GM12878 (cell line): ENCODE results near the gene SPAG17. TPM values are rescaled to one million over a fixed set of nuclear protein-coding genes. Genes with fewer than 3 reads are reported as not detected.

Source experiments
- ATAC-seq: fragments of 200-7000 bp; cut with Tn5 transposase; 3 replicates; pipeline ENCODE4 v1.9.1; 2020; ENCODE audit warnings: mild to moderate bottlenecking, moderate library complexity
- BruUV-seq: library from RNA; stranded (reverse); fragments of 400-500 nt; replicated peaks from 2 replicates; lab custom pipeline; 2021; lab: Mats Ljungman, UMichigan
- CTCF ChIA-PET: fragments of 300-600 bp; sonication (Branson Sonifier 250); formaldehyde crosslinking; extraction: SDS; loops from one replicate; lab custom pipeline; 2021; ENCODE audit warnings: inconsistent platforms; lab: Yijun Ruan, JAX
- POLR2A ChIA-PET: fragments of 350-600 bp; formaldehyde crosslinking; extraction: SDS; loops from one replicate; lab custom pipeline; 2021; ENCODE audit warnings: inconsistent platforms; lab: Charles Lee
- RAD21 ChIA-PET: fragments of 300-600 bp; sonication (Branson Sonifier 250); formaldehyde crosslinking; loops from one replicate; lab custom pipeline; 2023; ENCODE audit warnings: antibody characterized with exemption; ENCODE audit not compliant: unreplicated experiment; lab: Charles Lee
- SMC1A ChIA-PET: fragments of 300-600 bp; sonication (Branson Sonifier 250); formaldehyde crosslinking; loops from one replicate; lab custom pipeline; 2023; ENCODE audit not compliant: unreplicated experiment, uncharacterized antibody; lab: Charles Lee
- DNase-seq: peaks from one replicate; pipeline ENCODE4 v3.0.0-alpha.2; 2011; ENCODE audit warnings: low read depth, low spot score
- FAIRE-seq: peaks from 3 replicates; lab custom pipeline; 2011; peaks lifted over from hg19 to GRCh38; lab: Jason Lieb, UNC
- H2AFZ ChIP-seq: 2 replicates; pipeline ENCODE4 v1.6.0; 2011; ENCODE audit warnings: low read depth, low read length, control low read depth; ENCODE audit not compliant: control insufficient read depth
- H3K27ac ChIP-seq: 2 replicates; pipeline ENCODE4 v1.5.1; 2011; ENCODE audit warnings: control low read depth; ENCODE audit not compliant: control insufficient read depth, insufficient read depth
- H3K27me3 ChIP-seq, 2 experiments: replicated peaks in 1 of 2; 2 replicates each; pipeline versions ENCODE4 v1.6.0 to v1.6.1; 2011; ENCODE audit warnings: low read length in 1 of 2; ENCODE audit not compliant: control insufficient read depth in 2 of 2, insufficient read depth in 2 of 2
- H3K36me3 ChIP-seq, 2 experiments: 2 replicates each; pipeline ENCODE4 v1.5.1; 2011; ENCODE audit warnings: low read length in 1 of 2; ENCODE audit not compliant: control insufficient read depth in 2 of 2, insufficient read depth in 2 of 2
- H3K4me1 ChIP-seq: 2 replicates; pipeline ENCODE4 v1.6.1; 2011; ENCODE audit warnings: mild to moderate bottlenecking, low read length, moderate library complexity, mixed read lengths; ENCODE audit not compliant: control insufficient read depth, insufficient read depth
- H3K4me2 ChIP-seq: 2 replicates; pipeline ENCODE4 v1.6.0; 2011; ENCODE audit warnings: control low read depth; ENCODE audit not compliant: control insufficient read depth, insufficient read depth
- H3K4me3 ChIP-seq: fragments of 200-600 bp; sonication (generic); 2 replicates; pipeline ENCODE4 v1.5.1; 2016
- H3K79me2 ChIP-seq: 2 replicates; pipeline ENCODE4 v1.6.0; 2011; ENCODE audit warnings: low read length; ENCODE audit not compliant: control insufficient read depth, insufficient read depth
- H3K9ac ChIP-seq: 2 replicates; pipeline ENCODE4 v1.8.0; 2011; ENCODE audit warnings: low read length, control low read depth, mixed read lengths; ENCODE audit not compliant: control insufficient read depth, insufficient read depth
- H3K9me3 ChIP-seq: replicated peaks from 3 replicates; pipeline ENCODE4 v1.5.1; 2011; ENCODE audit warnings: mild to moderate bottlenecking, low read length; ENCODE audit not compliant: control insufficient read depth, insufficient read depth
- H4K20me1 ChIP-seq: 2 replicates; pipeline ENCODE4 v1.6.0; 2011; ENCODE audit not compliant: control insufficient read depth, insufficient read depth
- ATF3 ChIP-seq: IDR thresholded peaks from 2 replicates; pipeline ENCODE4 v1.6.1; 2011; ENCODE audit warnings: low read depth, mild to moderate bottlenecking, low read length, moderate library complexity, borderline replicate concordance; ENCODE audit errors: extremely low read depth
- BACH1 ChIP-seq: fragments of 450-650 bp; IDR thresholded peaks from 2 replicates; pipeline ENCODE4 v1.6.1; 2017; ENCODE audit warnings: mild to moderate bottlenecking, borderline replicate concordance
- BCL11A ChIP-seq: IDR thresholded peaks from 2 replicates; pipeline ENCODE4 v1.6.1; 2011; ENCODE audit warnings: low read depth, low read length
- CBFB ChIP-seq: IDR thresholded peaks from 2 replicates; pipeline ENCODE4 v1.6.1; 2016; ENCODE audit warnings: antibody characterized with exemption, low read depth
- CEBPZ ChIP-seq: fragments of 150-350 bp; IDR thresholded peaks from 2 replicates; pipeline ENCODE4 v1.6.1; 2016; ENCODE audit warnings: low read depth, low read length
- MEF2A ChIP-seq: IDR thresholded peaks from 2 replicates; pipeline ENCODE4 v1.6.1; 2011; ENCODE audit warnings: low read depth, mild to moderate bottlenecking, low read length, moderate library complexity; ENCODE audit not compliant: insufficient read depth
- MYC ChIP-seq: IDR thresholded peaks from 2 replicates; pipeline ENCODE4 v1.6.1; 2011; ENCODE audit warnings: mild to moderate bottlenecking, low read length, moderate library complexity, inconsistent platforms; ENCODE audit not compliant: insufficient read depth, insufficient replicate concordance, insufficient read length, severe bottlenecking
- NKRF ChIP-seq: fragments of 450-650 bp; conservative IDR thresholded peaks from 2 replicates; pipeline ENCODE4 v1.6.1; 2017; ENCODE audit warnings: mild to moderate bottlenecking, moderate library complexity
- NRF1 ChIP-seq: conservative IDR thresholded peaks from 2 replicates; pipeline ENCODE4 v1.6.1; 2011; ENCODE audit warnings: mild to moderate bottlenecking, low read depth, low read length, improper control_type of control experiment
- POLR2AphosphoS2 ChIP-seq: IDR thresholded peaks from 2 replicates; pipeline ENCODE4 v1.6.1; 2011; ENCODE audit warnings: low read depth, mild to moderate bottlenecking, low read length, improper control_type of control experiment, moderate library complexity
- RFX5 ChIP-seq: IDR thresholded peaks from 2 replicates; pipeline ENCODE4 v1.6.1; 2011; ENCODE audit warnings: low read depth, low read length, improper control_type of control experiment
- SIX5 ChIP-seq: IDR thresholded peaks from 2 replicates; pipeline ENCODE4 v1.6.1; 2011; ENCODE audit warnings: mild to moderate bottlenecking, low read depth, low read length, moderate library complexity; ENCODE audit not compliant: severe bottlenecking
- SPI1 ChIP-seq: IDR thresholded peaks from 2 replicates; pipeline ENCODE4 v1.6.1; 2011; ENCODE audit warnings: low read depth, mild to moderate bottlenecking, low read length, moderate library complexity, borderline replicate concordance; ENCODE audit not compliant: insufficient read depth
- SUPT20H ChIP-seq: IDR thresholded peaks from 2 replicates; pipeline ENCODE4 v1.6.1; 2011; ENCODE audit warnings: low read depth, mild to moderate bottlenecking, low read length, moderate library complexity, borderline replicate concordance; ENCODE audit not compliant: control insufficient read depth
- USF1 ChIP-seq: IDR thresholded peaks from 2 replicates; pipeline ENCODE4 v1.6.1; 2011; ENCODE audit warnings: borderline replicate concordance, low read depth, mild to moderate bottlenecking, moderate library complexity, mixed read lengths, low read length; ENCODE audit not compliant: insufficient read depth; ENCODE audit errors: extremely low read length
- YBX1 ChIP-seq: fragments of 450-650 bp; IDR thresholded peaks from 2 replicates; pipeline ENCODE4 v1.6.1; 2016; ENCODE audit warnings: antibody characterized with exemption
- YY1 ChIP-seq: IDR thresholded peaks from 2 replicates; pipeline ENCODE4 v1.6.1; 2011; ENCODE audit warnings: low read depth, mild to moderate bottlenecking, low read length
- WGBS: methylation state at CpG from one replicate; pipeline ENCODE4 v1.1.6; 2016; ENCODE audit warnings: low lambda C conversion rate; ENCODE audit not compliant: insufficient replicate concordance, insufficient coverage; ENCODE audit errors: missing lambda C conversion rate; 5-methylcytosine and 5-hydroxymethylcytosine counted together
- in situ Hi-C: fragments of 300-500 bp; cut with MboI; formaldehyde crosslinking; loops from 9 replicates; pipeline ENCODE4 v1.14.3; 2018; ENCODE audit warnings: mixed read lengths
- intact Hi-C: fragments of 100-400 bp; cut with micrococcal nuclease; formaldehyde crosslinking; loops from one replicate; pipeline ENCODE4 v1.14.2; 2022; ENCODE audit not compliant: unreplicated experiment
- polyA plus RNA-seq, 11 experiments: library from polyadenylated mRNA; depleted of rRNA in 4 of 11; unstranded in 6 of 11; stranded (reverse) in 5 of 11; fragments of >200 nt; fragmentation: Nextera tagmentation in 4 of 11; fragmentation: Illumina TruSeq in 1 of 11; extraction: Ambion mirVana in 4 of 11; extraction: Trizol in 1 of 11; gene quantifications; 1 replicate in 1 of 11; 2 replicates in 10 of 11; pipeline versions ENCODE4 v1.2.1 to v1.2.3, GENCODE V29; 2011 to 2016; ENCODE audit warnings: inconsistent platforms in 2 of 11, missing spikeins in 2 of 11, low read depth in 1 of 11
- total RNA-seq, 4 experiments: library from RNA; depleted of rRNA in 3 of 4; stranded (reverse); fragments of >200 nt in 3 of 4; fragmentation: Illumina TruSeq in 1 of 4; extraction: Trizol in 1 of 4; gene quantifications; 2 replicates each; pipeline versions ENCODE4 v1.2.1 to v1.2.3, GENCODE V29; 2013 to 2021

SPAG17 gene
- total and polyA plus RNA-seq, 10 of the 15 experiments (the other 5 are each of a cell fraction or from before 2014, with no cell fraction given): 0.02 to 0.16 (median 0.03) TPM; not detected in 7

- Histone ChIP-seq H3K27me3 (no peaks in the 10 kb centered on the region), H3K4me3 (no peak overlapping the region), H3K9ac (no peak overlapping the region), H3K4me1 (no peaks in the 10 kb centered on the region), H3K36me3 (no peaks in the 10 kb centered on the region), H3K27ac (no peak overlapping the region), H4K20me1 (no peaks in the 10 kb centered on the region), H3K79me2 (no peaks in the 10 kb centered on the region), H2AFZ (no peak overlapping the region), H3K9me3 (no peaks in the 10 kb centered on the region), H3K4me2 (no peak overlapping the region)
- no peak for DNase-seq
- ChIA-PET RAD21 (no interaction called here), POLR2A (no interaction called here), CTCF (no interaction called here), SMC1A (no interaction called here)
- FAIRE-seq: no peak
- TF ChIP-seq CEBPZ (no peak), SPI1 (no peak), BACH1 (no peak), USF1 (no peak), YBX1 (no peak), SIX5 (no peak), NKRF (no peak), RFX5 (no peak), NRF1 (no peak), BCL11A (no peak), MYC (no peak), ATF3 (no peak), SUPT20H (no peak), CBFB (no peak), POLR2AphosphoS2 (no peak), MEF2A (no peak), YY1 (no peak)
- ATAC-seq: no peak
- 24% methylated on average over 3 of the region's 3 CpGs for WGBS
- intact Hi-C loops (no loop called here), in situ Hi-C loops (no loop called here)
- no TSS peak for BruUV-seq
Measured at GRCh38 chr1:118023199-118023598, 161.8 kb downstream of the SPAG17 start.
